HG02571 (cell line): ENCODE measurements around the gene FAM3C.
"Not testable (repeated sequence)": the region's sequence is repeated elsewhere in the genome, so short reads cannot be mapped to it uniquely, and the experiment has no call there.

ENCODE experiments used
- ATAC-seq: cut with Tn5 transposase; IDR thresholded peaks from one replicate; pipeline ENCODE4 v1.9.1; 2021; ENCODE audit warnings: mild to moderate bottlenecking, moderate library complexity; ENCODE audit not compliant: unreplicated experiment

The FAM3C gene

GRCh38 chr7:121395961-121396757 is at the start of gene FAM3C:
TSS of gene FAM3C (minus strand) at chr7:121396308. CDS start at chr7:121382969, 13,339 bp downstream.
- peak; percentile 80 for ATAC-seq

DNA sequence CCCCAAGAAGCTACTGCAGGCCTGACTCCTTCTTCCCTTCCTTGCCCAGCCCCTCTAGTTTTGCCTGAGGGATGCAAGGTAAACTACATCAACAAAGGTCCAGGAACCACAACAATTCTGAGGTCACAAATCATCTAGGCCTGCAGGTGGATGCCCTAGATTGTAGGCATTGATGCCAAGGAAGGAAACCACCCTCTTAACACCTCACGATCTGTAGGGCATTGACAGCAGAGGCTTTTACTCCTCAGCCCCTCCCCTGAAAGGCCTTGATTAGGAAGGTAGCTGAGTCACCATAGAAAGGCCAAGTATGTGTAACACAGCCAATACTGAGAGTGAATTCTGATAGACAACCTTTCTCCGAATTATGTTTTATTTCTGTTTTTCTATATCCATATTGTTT is 46.7 kb upstream of the FAM3C start:
- ATAC-seq: no peak

- no peak for ATAC-seq
Observed at GRCh38 chr7:121440857-121441503, 44.9 kb upstream of the FAM3C start.

DNA sequence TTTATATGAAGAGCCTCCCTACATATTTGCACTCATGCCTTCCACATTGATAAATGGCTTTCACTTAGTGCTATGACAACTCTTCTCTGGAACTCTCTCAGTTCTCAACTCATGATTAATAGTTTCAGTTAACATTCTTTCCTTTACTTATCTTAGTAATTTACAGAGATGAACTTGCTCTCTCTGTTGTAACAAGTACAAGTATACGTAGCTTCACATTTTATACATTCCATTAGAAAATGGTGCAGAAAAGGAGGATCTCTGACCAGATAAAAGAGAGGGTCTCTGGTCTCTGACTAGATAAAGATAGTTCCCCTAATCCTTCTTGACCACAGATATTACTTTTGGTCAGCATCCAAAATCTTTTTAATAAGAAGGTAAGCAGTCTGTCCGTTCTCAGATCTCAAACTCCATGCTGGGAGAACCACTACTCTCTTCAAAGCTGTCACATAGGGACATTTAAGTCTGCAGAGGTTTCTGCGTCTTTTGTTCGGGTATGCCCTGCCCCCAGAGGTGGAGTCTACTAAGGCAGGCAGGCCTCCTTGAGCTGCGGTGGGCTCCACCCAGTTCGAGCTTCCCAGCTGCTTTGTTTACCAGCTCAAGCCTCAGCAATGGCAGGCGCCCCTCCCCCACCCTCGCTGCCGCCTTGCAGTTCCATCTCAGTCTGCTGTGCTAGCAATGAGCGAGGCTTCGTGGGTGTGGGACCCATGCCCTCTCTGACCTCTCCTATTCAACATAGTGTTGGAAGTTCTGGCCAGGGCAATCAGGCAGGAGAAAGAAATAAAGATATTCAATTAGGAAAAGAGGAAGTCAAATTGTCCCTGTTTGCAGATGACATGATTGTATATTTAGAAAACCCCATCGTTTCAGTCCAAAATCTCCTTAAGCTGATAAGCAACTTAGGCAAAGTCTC is 42.2 kb upstream of the FAM3C start:
- not testable (repeated sequence) for ATAC-seq

DNA sequence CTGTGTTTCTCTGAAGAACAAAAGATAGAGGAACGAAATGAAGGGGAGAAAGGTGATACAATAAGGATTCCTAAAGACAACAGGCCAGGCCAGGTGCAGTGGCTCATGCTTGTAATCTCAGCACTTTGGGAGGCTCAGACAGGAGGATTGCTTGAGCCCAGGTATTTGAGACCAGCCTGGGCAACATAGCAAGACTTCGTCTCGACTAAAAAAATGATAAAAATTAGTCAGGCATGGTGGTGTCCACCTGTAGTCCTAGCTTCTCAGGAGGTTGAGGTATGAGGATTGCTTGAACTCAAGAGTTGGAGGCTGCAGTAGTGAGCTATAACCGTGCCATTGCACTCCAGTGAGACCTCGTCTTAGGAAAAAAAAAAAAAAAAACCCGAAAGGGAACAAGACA is 41.4 kb upstream of the FAM3C start:
- ATAC-seq: no peak

DNA sequence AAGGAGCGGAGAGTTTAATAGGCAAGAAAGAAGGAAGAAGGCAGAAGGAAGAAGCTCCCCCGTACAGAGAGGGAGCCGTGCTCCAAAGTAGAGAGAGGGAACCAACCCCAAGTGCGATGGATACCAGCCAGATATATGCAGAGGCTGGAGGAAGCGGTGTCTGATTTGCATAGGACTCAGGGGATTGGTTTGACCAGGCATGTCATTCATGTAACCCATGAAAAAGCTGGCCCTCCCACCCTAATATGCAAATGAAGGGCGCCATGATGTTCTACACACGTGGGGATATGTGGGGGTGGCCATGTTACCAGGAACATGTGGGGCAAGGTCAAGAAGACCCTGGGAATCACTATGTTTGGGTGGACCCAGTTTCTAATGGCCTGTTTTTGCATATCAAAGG is 40.6 kb upstream of the FAM3C start:
- ATAC-seq: no peak

DNA sequence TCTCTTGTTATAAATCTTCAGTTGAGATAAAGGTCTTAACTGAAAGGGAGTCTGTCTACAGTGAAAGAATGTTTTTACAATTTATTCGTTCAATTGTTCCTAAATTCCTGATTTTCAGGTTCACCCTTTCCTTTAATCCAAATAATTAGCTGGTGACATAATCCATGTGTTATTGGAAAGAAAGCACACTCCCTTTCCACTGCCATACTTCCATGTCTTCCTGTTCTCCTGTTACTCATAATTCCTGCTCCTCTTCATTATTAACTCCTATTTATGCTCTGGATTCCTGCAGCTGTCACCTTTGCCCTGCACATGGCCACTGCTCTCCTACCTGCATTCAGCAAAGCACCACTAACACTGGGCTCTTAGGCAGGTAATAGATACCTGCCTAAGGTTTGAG is 40.0 kb upstream of the FAM3C start:
- no peak for ATAC-seq

DNA sequence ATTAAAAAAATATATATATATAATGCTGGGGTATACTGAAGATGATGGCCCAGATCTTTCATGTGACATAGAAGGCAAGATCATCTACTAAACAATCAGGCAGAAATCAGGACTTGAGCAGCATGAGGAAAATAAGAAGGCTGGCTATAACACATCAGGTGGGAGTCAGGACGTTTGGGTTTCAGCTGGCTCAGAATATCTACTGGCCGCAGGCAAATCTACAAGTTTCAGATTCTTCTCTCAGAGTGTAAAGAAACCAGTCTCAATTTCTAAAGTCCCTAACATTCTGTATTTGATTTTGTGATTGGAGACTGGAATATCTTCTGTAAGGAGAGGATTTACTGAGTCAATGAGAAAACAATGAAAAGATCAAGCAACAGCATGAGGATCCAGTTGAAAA is 37.7 kb upstream of the FAM3C start:
- ATAC-seq: peak; percentile 74

DNA sequence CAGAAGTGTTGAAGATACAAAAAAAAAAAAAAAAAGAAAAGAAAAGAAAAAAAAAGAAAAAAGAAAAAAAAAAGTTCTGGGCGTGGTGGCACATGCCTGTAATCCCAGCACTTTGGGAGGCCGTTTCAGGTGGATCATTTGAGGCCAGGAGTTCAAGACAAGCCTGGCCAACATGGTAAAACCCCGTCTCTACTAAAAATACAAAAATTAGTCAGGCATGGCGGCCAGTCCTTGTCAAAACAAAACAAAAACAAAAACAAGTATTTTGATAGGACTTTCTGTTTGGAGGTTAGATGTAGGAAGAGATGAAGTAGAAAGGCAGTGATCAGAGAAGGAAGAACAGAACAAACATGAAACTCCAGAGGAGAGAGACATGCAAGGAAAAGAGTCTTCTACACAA is 36.4 kb upstream of the FAM3C start:
- ATAC-seq: peak; percentile 69

DNA sequence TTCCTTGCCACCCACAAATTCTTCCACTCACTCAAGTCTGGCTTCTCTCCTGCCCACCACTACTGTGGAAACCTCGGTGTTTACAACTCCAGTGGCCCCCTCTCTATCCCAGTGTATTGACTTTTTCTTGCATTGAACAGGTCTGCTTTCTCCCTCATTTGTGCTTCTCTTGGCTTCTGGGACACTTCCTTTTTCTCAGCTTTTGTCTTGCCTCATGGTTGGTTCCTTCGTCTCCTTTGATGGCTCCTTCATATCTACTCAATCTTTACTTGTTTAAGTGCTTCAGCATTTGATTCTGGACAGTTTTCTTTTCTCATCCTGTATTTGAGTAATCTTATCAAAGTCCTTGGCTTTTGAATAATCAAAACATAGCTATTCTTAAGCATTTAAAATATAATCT is 35.9 kb upstream of the FAM3C start:
- no peak for ATAC-seq

DNA sequence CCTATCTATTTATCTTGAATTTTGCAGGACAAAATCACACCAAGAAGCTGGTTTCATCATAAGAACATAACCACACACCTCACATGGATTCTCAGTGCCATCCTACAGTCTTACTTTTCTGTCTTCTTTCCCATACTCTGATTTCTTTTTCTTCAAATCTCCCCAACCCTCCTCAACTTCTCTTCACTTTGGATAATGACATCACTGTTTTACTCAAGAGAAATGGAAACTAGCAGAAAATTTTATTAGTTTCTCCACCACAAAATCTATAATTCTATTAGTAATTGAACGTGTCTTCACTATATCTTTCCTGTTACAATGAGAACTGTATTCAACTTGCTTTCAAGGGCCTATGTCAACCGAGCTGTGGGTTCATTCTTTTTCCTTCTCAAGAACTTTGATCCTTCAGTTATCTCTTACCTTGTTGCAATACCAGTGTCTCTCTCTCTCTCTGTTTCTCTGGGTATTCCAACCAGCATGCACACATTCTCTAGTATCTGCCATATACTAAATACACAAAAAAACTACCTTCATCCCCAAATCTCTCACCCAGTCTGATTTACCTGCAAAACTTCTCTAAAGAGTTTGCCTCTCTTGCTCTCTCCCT is 35.4 kb upstream of the FAM3C start:
- ATAC-seq: no peak

GRCh38 chr7:121430558-121430957 is 34.5 kb upstream of the FAM3C start:
- no peak for ATAC-seq

DNA sequence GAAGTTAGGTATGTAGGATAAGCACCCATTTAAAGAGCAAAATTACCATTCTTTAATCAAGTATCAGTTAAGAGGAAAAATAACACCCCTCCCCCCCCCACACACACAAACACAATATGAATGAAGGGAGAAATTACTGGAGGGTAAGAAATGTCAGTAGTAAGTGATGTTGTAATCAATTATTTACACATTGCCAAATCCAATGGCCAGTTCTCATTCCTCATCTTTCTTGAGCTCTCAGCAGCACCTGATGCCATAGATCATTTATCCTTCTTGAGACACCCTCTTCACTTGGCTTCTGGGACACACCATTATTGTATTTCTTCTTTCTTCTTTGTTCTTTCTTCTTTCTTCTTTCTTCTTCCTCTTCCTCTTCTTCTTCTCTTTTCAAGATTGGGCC is 33.7 kb upstream of the FAM3C start:
- no peak for ATAC-seq

DNA sequence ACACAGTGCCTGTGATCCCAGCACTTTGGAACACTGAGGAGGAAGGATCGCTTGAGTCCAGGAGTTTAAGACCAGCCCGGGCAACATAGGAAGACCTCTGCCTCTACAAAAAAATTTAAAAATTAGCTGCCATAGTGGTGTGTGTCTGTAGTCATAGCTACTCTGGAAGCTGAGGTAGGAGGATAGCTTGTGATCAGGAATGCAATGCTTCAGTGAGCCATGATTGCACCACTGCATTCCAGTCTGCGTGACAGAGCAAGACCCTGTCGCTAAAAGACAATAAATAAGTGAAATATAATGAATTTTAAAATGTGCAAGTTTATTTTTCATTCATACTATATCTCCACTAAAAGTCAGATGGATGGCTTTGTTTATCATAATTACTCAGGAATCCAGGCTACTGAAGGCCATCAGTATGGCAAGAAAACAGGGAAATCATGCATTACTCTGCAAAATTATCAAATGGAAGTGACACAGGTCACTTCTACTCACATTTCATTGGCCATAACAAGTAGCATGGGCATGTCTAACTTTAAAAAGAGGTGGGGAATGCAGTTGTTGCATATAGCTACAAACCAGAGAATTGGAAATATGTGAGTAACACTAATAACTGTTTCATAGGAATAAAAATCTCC is 32.9 kb upstream of the FAM3C start:
- ATAC-seq: no peak

GRCh38 chr7:121421743-121422142 is 25.6 kb upstream of the FAM3C start:
- ATAC-seq: not testable (repeated sequence)

DNA sequence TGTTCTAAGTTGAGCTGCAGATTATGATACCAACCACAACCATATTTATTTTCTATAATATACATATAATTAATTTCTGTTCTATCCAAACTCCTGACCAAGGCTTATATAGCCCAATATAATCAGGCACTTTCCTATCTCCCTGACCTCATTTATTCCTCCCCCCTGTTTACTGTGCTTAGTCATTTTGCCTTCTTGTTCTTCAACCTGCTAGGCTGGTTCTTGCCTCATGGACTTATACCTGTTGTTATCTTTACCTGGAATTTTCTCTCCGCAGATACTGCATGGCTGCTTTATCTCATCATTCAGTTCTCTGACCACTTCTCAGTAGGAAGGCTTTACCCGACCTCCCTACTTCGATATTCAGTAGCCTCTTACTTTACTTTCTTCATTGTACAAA is 24.9 kb upstream of the FAM3C start:
- ATAC-seq: no peak

GRCh38 chr7:121419201-121420148 is 23.4 kb upstream of the FAM3C start:
- no peak for ATAC-seq

- no peak for ATAC-seq
Observed at GRCh38 chr7:121416533-121416932, 20.4 kb upstream of the FAM3C start.

GRCh38 chr7:121414436-121414835 is 18.3 kb upstream of the FAM3C start:
- no peak for ATAC-seq

- no peak for ATAC-seq
Observed at GRCh38 chr7:121411597-121411979, 15.5 kb upstream of the FAM3C start.
